Skeletal muscle tissue (tissue), 4 donors: ENCODE measurements around the gene RUSC1. TPM values are rescaled to one million over a fixed set of nuclear protein-coding genes. Genes with fewer than 3 reads are reported as not detected.
A peak's percentile ranks its signal among the peaks of the same experiment; 100 is the strongest.

Experiments used
- H3K27ac ChIP-seq: one replicate; pipeline ENCODE4 v1.7.0; 2013; ENCODE audit warnings: mild to moderate bottlenecking, low read depth, low read length, inconsistent platforms
- H3K27me3 ChIP-seq, 3 donors: one replicate each; pipeline ENCODE4 v1.7.0; 2013; ENCODE audit warnings: low read length in 3 of 3; ENCODE audit not compliant: control insufficient read depth in 3 of 3, insufficient read depth in 3 of 3
- H3K36me3 ChIP-seq, 3 donors: one replicate each; pipeline ENCODE4 v1.7.0; 2013; ENCODE audit warnings: low read length in 3 of 3; ENCODE audit not compliant: control insufficient read depth in 3 of 3, insufficient read depth in 3 of 3
- H3K4me1 ChIP-seq, 3 donors: one replicate each; pipeline ENCODE4 v1.7.0; 2013; ENCODE audit warnings: low read length in 3 of 3, mild to moderate bottlenecking in 3 of 3; ENCODE audit not compliant: control insufficient read depth in 3 of 3, insufficient read depth in 3 of 3
- H3K4me3 ChIP-seq, 3 donors: one replicate each; pipeline ENCODE4 v1.7.0; 2013; ENCODE audit warnings: low read length in 3 of 3
- H3K9ac ChIP-seq, 3 donors: one replicate each; pipeline ENCODE4 v1.7.0; 2013; ENCODE audit warnings: low read length in 3 of 3, mild to moderate bottlenecking in 3 of 3, moderate library complexity in 2 of 3, low read depth in 1 of 3
- H3K9me3 ChIP-seq, 3 donors: one replicate each; pipeline ENCODE4 v1.7.0; 2013; ENCODE audit warnings: low read length in 3 of 3; ENCODE audit not compliant: control insufficient read depth in 3 of 3
- total RNA-seq: library from RNA; depleted of rRNA; stranded (reverse); fragments of >200 nt; gene quantifications from one replicate; pipeline ENCODE4 v1.2.3, GENCODE V29; 2014
- donor health status: Osteomylitis.

RUSC1 gene
- total RNA-seq, 1 donor from 2014 or later, result 9.4 TPM

DNA sequence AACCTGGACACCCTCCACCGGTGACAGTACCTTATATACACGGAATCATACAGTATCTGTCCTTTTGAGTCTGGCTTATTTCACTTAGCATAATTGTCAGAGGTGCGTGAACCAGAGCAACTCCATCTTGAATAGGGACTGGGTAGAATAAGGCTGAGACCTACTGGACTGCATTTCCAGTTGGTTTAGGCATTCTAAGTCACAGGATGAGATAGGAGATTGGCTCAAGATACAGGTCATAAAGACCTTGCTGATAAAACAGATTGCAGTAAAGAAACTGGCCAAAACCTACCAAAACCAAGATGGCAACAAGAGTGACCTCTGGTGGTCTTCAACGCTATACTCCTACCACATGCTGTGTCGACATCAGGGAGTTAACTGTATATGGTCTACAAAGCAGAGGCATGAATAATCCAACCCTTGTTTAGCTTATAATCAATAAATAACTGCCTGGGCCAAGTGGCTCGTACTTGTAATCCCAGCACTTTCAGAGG lies 13.4 kb upstream of the RUSC1 start:
- H3K36me3 ChIP-seq, result peaks cover 0 to 5% (median under 1%) of the 10 kb centered on the region in 3 donors
- no peaks in the 10 kb centered on the region for H3K27me3 ChIP-seq
- H3K9ac ChIP-seq, result no peak overlapping the region
- H3K27ac ChIP-seq, result no peak overlapping the region
- H3K9me3 ChIP-seq, result no peaks in the 10 kb centered on the region
- H3K4me3 ChIP-seq, result no peak overlapping the region
- H3K4me1 ChIP-seq, result peaks cover 10 to 16% (median 16%) of the 10 kb centered on the region in 3 donors

DNA sequence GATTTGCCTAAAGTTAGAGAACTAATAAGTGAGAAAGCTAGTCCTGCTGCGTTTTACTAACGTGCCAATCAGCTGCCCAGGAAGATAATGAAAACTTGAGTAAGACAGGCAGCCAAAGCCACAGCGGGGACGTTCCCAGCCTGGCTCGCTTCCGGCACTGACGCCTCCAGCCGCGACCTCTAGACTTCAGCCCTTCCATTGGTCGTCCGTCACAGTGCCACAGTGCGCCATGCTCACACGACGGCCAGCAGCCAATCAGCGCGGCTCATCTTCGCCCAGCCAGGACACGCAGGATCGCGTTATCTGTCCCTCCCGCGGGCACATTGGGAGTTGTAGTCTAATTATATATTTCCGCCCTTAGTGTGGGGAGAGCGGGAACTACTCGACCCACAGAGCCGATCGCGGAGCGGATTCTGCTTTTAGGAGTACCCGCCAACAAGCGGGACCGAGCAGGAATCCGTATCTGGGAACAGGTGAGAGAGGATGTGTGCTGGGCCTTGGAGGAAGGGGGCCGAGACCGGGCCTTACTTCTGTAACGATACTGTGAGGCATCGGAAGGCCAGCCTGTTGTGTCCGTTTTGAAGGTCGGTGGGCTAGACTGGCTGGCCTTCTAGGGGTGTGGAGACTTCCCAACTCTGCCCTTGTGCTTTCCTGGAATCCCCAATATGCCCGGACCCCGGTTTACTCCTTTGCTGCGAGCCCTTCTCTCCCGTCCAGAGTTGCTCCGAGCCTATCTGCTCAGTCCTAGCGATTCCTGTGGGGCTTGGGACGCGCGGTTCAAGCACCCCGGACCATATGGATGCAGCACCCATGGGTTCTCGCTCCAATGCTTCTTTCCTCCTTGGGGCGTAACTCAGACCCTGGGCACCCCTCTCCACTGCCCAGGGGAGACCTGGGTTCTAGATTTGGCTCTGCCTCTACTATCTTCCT lies 11.9 kb upstream of the RUSC1 start, which contains the start of gene FDPS:
Gene FDPS (plus strand): TSS at position 374 of the 930 bp plus-strand sequence. CDS start 924 bp downstream, outside the sequence.
- Histone ChIP-seq H3K36me3 (peaks cover 7 to 12% (median 9%) of the 10 kb centered on the region in 3 donors), H3K9me3 (no peaks in the 10 kb centered on the region), H3K27ac (peak within 1 kb of the TSS; percentile 89), H3K27me3 (no peaks in the 10 kb centered on the region), H3K9ac (peak within 1 kb of the TSS; percentile 90 to 98 (median 98)), H3K4me3 (peak within 1 kb of the TSS; percentile 93 to 99 (median 98)), H3K4me1 (peaks cover 10 to 16% (median 16%) of the 10 kb centered on the region in 3 donors)

DNA sequence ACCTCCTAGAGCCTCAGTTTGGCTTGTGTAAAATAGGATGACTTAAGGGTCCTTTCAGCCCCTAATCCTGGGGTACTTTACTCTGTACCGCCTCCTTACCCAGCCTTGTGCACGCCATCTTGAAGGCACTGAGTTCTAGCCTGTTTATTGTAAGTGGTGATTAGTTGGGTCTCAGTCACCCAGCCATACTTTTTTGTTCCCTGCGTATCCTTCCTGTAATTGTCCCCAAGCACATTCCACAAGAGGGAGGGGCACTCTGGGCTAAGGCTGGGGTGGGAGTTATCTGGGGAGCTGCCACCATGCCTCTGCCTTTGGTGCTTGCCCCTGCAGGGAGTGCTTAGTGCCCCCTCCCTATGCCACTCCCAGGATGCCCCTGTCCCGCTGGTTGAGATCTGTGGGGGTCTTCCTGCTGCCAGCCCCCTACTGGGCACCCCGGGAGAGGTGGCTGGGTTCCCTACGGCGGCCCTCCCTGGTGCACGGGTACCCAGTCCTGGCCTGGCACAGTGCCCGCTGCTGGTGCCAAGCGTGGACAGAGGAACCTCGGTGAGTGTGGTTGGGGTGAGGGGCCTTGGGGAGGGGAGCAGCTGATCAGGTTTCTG lies 11.2 kb upstream of the RUSC1 start:
- H3K9ac ChIP-seq, result peak overlapping the region; percentile 90 to 98 (median 98)

DNA sequence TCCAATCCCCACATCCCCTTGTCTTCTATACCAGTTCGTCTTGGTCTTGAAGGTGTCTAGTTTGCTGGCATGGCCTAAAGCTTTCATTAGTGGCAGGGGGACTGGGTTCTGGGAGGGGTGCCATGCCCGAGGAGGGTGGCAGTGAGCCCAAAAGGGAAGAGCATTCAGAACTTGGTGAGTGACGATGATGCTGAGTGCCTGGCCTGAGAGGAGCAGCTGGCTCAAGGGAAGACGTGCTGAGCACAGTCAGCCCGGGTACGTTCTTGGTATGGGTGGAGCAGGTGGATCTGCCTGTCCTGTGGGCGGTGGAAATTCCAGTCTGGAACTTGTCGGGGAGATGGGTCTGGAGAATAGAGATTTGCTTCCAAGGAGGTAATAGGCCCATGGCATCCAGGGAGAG lies 7.4 kb upstream of the RUSC1 start:
- no peaks in the 10 kb centered on the region for H3K27me3 ChIP-seq
- H3K4me3 ChIP-seq, result no peak overlapping the region
- peaks cover 16 to 21% (median 18%) of the 10 kb centered on the region in 3 donors for H3K36me3 ChIP-seq
- H3K4me1 ChIP-seq, result peaks cover 10 to 16% (median 11%) of the 10 kb centered on the region in 3 donors
- no peak overlapping the region for H3K27ac ChIP-seq
- H3K9ac ChIP-seq, result no peak overlapping the region
- no peaks in the 10 kb centered on the region for H3K9me3 ChIP-seq

More for the DNA sequence above, 11.2 kb upstream of the RUSC1 start:
- no peaks in the 10 kb centered on the region for H3K9me3 ChIP-seq
- peaks cover 9 to 12% (median 11%) of the 10 kb centered on the region in 3 donors for H3K36me3 ChIP-seq
- no peaks in the 10 kb centered on the region for H3K27me3 ChIP-seq
- peaks cover 10 to 16% (median 16%) of the 10 kb centered on the region in 3 donors for H3K4me1 ChIP-seq
- H3K4me3 ChIP-seq, result peak overlapping the region; percentile 93 to 99 (median 98)
- H3K27ac ChIP-seq, result peak overlapping the region; percentile 89

DNA sequence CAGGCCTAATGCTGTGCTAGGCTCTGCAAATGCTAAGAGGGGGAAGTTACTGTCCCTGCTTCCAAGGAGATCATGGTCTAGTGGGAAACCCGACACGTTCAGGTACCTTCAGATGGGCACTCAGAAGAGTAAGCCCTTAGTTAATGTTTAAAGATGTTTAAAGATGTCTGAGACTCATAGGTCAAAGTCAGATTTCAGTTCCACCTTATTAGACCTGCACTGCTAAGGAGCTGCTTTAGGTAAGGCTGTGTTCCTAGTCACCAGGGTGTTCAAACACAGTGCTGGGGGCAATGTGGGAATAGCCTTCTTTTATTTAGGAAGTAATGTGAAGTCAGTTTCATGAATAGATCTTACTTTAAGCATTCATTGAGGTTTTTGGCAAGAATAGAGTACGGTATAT lies 3.8 kb upstream of the RUSC1 start:
- H3K36me3 ChIP-seq, result peaks cover 22 to 25% (median 23%) of the 10 kb centered on the region in 3 donors
- H3K4me3 ChIP-seq, result no peak overlapping the region
- no peaks in the 10 kb centered on the region for H3K9me3 ChIP-seq
- H3K27me3 ChIP-seq, result no peaks in the 10 kb centered on the region
- H3K27ac ChIP-seq, result no peak overlapping the region
- H3K9ac ChIP-seq, result no peak overlapping the region
- H3K4me1 ChIP-seq, result peaks cover 15 to 22% (median 17%) of the 10 kb centered on the region in 3 donors

DNA sequence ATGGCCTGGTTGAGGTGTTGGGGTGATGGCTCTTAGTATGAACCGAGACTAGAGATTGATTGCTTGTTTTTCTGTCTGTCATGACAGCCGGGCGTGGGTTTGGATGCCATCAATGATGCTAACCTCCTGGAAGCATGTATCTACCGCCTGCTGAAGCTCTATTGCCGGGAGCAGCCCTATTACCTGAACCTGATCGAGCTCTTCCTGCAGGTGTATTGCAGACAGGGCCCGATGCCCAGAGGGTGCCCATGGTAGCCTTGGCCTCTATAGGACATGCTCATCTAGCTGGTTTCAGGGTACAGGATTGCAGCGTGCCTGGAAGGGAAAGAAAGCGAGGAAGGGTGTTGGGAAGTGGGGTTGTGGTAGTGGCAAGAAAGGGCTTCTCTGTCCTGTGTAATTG lies 2.6 kb upstream of the RUSC1 start:
- Histone ChIP-seq H3K9ac (no peak overlapping the region), H3K36me3 (peaks cover 15 to 23% (median 21%) of the 10 kb centered on the region in 3 donors), H3K27me3 (no peaks in the 10 kb centered on the region), H3K4me1 (peaks cover 23 to 32% (median 23%) of the 10 kb centered on the region in 3 donors), H3K4me3 (no peak overlapping the region), H3K9me3 (no peaks in the 10 kb centered on the region), H3K27ac (no peak overlapping the region)

DNA sequence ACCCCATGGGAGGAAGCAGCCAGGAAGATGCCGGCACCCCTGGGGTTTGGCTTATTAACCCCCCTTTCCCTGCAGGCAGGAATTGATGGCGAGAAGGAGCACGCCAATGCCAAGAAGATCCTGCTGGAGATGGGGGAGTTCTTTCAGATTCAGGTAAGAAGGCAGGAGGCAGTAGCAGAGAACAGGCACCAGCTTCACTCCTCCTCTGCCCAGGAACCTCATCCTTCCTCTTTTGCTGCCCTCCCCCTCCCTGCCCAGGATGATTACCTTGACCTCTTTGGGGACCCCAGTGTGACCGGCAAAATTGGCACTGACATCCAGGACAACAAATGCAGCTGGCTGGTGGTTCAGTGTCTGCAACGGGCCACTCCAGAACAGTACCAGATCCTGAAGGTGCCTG lies 1.2 kb upstream of the RUSC1 start:
- Histone ChIP-seq H3K27ac (no peak overlapping the region), H3K4me3 (no peak overlapping the region), H3K9ac (no peak overlapping the region), H3K36me3 (peaks cover 11 to 16% (median 13%) of the 10 kb centered on the region in 3 donors), H3K9me3 (no peaks in the 10 kb centered on the region), H3K27me3 (no peaks in the 10 kb centered on the region), H3K4me1 (peaks cover 23 to 35% (median 24%) of the 10 kb centered on the region in 3 donors)

DNA sequence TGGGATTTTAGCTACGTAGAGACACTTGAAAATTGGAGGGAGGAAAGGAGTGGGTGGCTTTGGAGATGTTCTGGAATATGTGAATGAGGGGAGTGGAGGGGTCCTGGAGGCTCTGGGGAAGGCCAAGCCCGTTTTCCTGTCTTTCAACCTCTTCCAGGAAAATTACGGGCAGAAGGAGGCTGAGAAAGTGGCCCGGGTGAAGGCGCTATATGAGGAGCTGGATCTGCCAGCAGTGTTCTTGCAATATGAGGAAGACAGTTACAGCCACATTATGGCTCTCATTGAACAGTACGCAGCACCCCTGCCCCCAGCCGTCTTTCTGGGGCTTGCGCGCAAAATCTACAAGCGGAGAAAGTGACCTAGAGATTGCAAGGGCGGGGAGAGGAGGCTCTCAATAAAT lies 442 bp upstream of the RUSC1 start:
- Histone ChIP-seq H3K4me3 (peak overlapping the region; percentile 76 to 80 (median 79)), H3K4me1 (peaks cover 29 to 42% (median 31%) of the 10 kb centered on the region in 3 donors), H3K9ac (peak overlapping the region; percentile 57 to 77 (median 59)), H3K9me3 (no peaks in the 10 kb centered on the region), H3K27ac (peak overlapping the region; percentile 75), H3K27me3 (no peaks in the 10 kb centered on the region), H3K36me3 (peaks cover 7 to 13% (median 8%) of the 10 kb centered on the region in 3 donors)

DNA sequence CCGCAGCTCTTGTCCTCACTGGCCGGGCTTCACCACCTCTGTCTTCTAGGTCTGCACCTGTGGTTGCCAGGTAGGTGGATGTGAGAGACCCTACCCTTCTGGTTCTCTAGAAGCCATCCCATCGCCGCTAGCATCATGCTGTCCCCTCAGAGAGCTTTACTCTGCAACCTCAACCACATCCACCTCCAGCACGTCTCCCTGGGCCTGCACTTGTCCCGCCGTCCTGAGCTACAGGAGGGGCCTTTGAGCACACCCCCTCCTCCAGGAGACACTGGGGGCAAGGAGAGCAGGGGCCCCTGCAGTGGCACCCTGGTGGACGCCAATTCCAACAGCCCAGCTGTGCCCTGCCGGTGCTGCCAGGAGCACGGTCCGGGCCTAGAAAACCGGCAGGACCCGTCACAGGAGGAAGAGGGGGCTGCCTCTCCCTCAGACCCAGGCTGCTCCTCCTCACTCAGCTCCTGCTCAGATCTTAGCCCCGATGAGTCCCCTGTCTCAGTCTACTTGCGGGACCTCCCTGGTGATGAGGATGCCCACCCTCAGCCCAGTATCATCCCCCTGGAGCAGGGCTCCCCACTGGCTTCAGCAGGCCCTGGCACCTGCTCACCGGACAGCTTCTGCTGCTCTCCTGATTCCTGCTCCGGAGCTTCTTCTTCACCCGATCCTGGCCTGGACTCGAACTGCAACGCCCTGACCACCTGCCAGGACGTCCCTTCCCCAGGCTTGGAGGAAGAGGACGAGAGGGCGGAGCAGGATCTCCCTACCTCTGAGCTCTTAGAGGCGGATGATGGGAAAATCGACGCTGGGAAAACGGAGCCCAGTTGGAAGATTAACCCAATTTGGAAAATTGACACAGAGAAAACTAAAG lies 1.2 kb downstream of the RUSC1 start:
- Histone ChIP-seq H3K27me3 (no peaks in the 10 kb centered on the region), H3K9ac (peak overlapping the region; percentile 51 to 59 (median 51)), H3K4me1 (peaks cover 32 to 51% (median 35%) of the 10 kb centered on the region in 3 donors), H3K9me3 (no peaks in the 10 kb centered on the region), H3K36me3 (peaks cover 8 to 13% (median 12%) of the 10 kb centered on the region in 3 donors), H3K27ac (peak overlapping the region; percentile 89), H3K4me3 (peak overlapping the region; percentile 76 to 80 (median 79))
